ENCODE data around the gene MMP28.

DNA sequence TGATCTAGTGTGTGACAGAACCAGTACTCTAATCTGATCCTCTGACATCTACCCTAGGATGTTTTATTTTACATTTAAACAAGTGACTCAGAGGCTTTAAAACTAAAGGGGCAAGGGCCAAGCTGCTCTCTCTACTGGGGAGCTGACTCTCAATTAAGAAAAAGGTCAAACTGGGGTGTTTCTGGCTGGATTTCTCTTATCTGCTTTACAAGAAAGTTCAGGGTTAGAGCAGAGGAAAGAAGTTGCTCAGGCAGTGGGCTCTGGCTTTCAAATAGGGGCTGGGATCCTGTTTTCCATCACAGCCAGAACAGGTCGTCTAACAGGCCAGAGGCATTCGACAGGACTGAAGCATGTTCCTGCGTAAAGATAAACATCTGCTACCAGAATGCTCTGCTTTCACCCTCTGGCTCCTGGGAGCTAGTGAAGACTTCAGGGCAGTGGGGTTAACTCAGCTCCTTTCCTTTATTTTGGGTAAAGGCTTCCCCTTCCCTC is 8.5 kb downstream of the MMP28 start:
- TF ChIP-seq, protein P1, sequence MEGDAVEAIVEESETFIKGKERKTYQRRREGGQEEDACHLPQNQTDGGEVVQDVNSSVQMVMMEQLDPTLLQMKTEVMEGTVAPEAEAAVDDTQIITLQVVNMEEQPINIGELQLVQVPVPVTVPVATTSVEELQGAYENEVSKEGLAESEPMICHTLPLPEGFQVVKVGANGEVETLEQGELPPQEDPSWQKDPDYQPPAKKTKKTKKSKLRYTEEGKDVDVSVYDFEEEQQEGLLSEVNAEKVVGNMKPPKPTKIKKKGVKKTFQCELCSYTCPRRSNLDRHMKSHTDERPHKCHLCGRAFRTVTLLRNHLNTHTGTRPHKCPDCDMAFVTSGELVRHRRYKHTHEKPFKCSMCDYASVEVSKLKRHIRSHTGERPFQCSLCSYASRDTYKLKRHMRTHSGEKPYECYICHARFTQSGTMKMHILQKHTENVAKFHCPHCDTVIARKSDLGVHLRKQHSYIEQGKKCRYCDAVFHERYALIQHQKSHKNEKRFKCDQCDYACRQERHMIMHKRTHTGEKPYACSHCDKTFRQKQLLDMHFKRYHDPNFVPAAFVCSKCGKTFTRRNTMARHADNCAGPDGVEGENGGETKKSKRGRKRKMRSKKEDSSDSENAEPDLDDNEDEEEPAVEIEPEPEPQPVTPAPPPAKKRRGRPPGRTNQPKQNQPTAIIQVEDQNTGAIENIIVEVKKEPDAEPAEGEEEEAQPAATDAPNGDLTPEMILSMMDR (IDR thresholded peaks at IDR 0.05 in 8 of 11, conservative IDR thresholded peaks at IDR 0.05 in 3 of 11) = no peak
- TF ChIP-seq POLR2A (IDR thresholded peaks at IDR 0.05) = no peak
